IMR-90 (cell line): ENCODE data around the gene TNNI2. TPM values are rescaled to one million over a fixed set of nuclear protein-coding genes. Genes with fewer than 3 reads are reported as not detected.

Source experiments
- ATAC-seq: fragments of 200-7000 bp; cut with Tn5 transposase; 2 replicates; pipeline ENCODE4 v1.9.1; 2020; ENCODE audit warnings: low read depth, mild to moderate bottlenecking, moderate library complexity
- BruUV-seq: library from RNA; stranded (reverse); fragments of 400-500 nt; replicated peaks from 2 replicates; lab custom pipeline; 2021; lab: Mats Ljungman, UMichigan
- CTCF ChIA-PET: fragments of 300-600 bp; formaldehyde crosslinking; extraction: SDS; loops from one replicate; lab custom pipeline; 2021; ENCODE audit warnings: antibody characterized with exemption; lab: Yijun Ruan, JAX
- POLR2A ChIA-PET: fragments of 300-600 bp; sonication (Branson Sonifier 250); formaldehyde crosslinking; loops from one replicate; lab custom pipeline; 2022; ENCODE audit warnings: antibody characterized with exemption; ENCODE audit not compliant: unreplicated experiment; lab: Charles Lee
- DNase-seq: peaks from one replicate; pipeline ENCODE4 v3.0.0; 2013
- H2AFZ ChIP-seq: replicated peaks from 2 replicates; pipeline ENCODE3; 2013; ENCODE audit warnings: low read length, mild to moderate bottlenecking; ENCODE audit not compliant: poor library complexity
- H2AK5ac ChIP-seq: 2 replicates; pipeline ENCODE4 v1.6.1; 2013; ENCODE audit warnings: low read depth, low read length, inconsistent platforms
- H2AK9ac ChIP-seq: replicated peaks from 2 replicates; pipeline ENCODE3; 2013; ENCODE audit warnings: mild to moderate bottlenecking, low read depth, low read length, moderate library complexity; ENCODE audit not compliant: poor library complexity
- H2BK120ac ChIP-seq: 2 replicates; pipeline ENCODE4 v1.6.1; 2013; ENCODE audit warnings: low read depth, low read length, inconsistent platforms
- H2BK15ac ChIP-seq: 3 replicates; pipeline ENCODE4 v1.6.1; 2013; ENCODE audit warnings: low read depth, low read length, inconsistent platforms
- H2BK20ac ChIP-seq: 2 replicates; pipeline ENCODE4 v1.6.1; 2013; ENCODE audit warnings: low read depth, mild to moderate bottlenecking, inconsistent platforms, low read length, moderate library complexity
- H2BK5ac ChIP-seq: 2 replicates; pipeline ENCODE4 v1.6.1; 2013; ENCODE audit warnings: mild to moderate bottlenecking, low read depth, low read length, inconsistent platforms; ENCODE audit not compliant: poor library complexity, severe bottlenecking
- H3K14ac ChIP-seq: replicated peaks from 2 replicates; pipeline ENCODE4 v1.6.1; 2013; ENCODE audit warnings: low read depth, low read length, inconsistent platforms
- H3K18ac ChIP-seq: 2 replicates; pipeline ENCODE4 v1.6.1; 2013; ENCODE audit warnings: low read depth, low read length, control low read depth
- H3K23ac ChIP-seq: 2 replicates; pipeline ENCODE4 v1.6.1; 2013; ENCODE audit warnings: low read depth, low read length, inconsistent platforms
- H3K27ac ChIP-seq: 2 replicates; pipeline ENCODE4 v1.5.1; 2013; ENCODE audit warnings: mild to moderate bottlenecking, control low read depth, low read length; ENCODE audit not compliant: insufficient read depth
- H3K27me3 ChIP-seq: 2 replicates; pipeline ENCODE4 v1.6.1; 2013; ENCODE audit warnings: low read length; ENCODE audit not compliant: control insufficient read depth, insufficient read depth
- H3K36me3 ChIP-seq: 2 replicates; pipeline ENCODE4 v1.6.1; 2013; ENCODE audit warnings: low read length, mixed read lengths; ENCODE audit not compliant: control insufficient read depth, insufficient read depth
- H3K4ac ChIP-seq: 2 replicates; pipeline ENCODE4 v1.6.1; 2013; ENCODE audit warnings: low read depth, low read length, inconsistent platforms
- H3K4me1 ChIP-seq: 2 replicates; pipeline ENCODE4 v1.6.1; 2013; ENCODE audit warnings: low read length, mixed read lengths; ENCODE audit not compliant: control insufficient read depth, insufficient read depth
- H3K4me2 ChIP-seq: 2 replicates; pipeline ENCODE4 v1.6.1; 2013; ENCODE audit warnings: low read depth, mild to moderate bottlenecking, control low read depth, low read length, moderate library complexity
- H3K4me3 ChIP-seq: 2 replicates; pipeline ENCODE4 v1.5.1; 2013; ENCODE audit warnings: low read depth, mild to moderate bottlenecking, control low read depth, low read length, moderate library complexity; ENCODE audit not compliant: insufficient read depth
- H3K56ac ChIP-seq: 2 replicates; pipeline ENCODE4 v1.6.1; 2013; ENCODE audit warnings: low read length, inconsistent platforms; ENCODE audit not compliant: insufficient read depth; ENCODE audit errors: extremely low read depth
- H3K79me1 ChIP-seq, 2 experiments: 2 replicates each; pipeline ENCODE4 v1.6.1; 2013; ENCODE audit warnings: low read length in 2 of 2, inconsistent platforms in 1 of 2, low read depth in 1 of 2
- H3K9ac ChIP-seq: 2 replicates; pipeline ENCODE4 v1.6.1; 2013; ENCODE audit warnings: low read depth, low read length, control low read depth
- H3K9me1 ChIP-seq: 2 replicates; pipeline ENCODE4 v1.6.1; 2013; ENCODE audit warnings: low read length, inconsistent platforms; ENCODE audit not compliant: insufficient read depth
- H3K9me3 ChIP-seq: 2 replicates; pipeline ENCODE4 v1.6.1; 2013; ENCODE audit warnings: low read length; ENCODE audit not compliant: control insufficient read depth, insufficient read depth
- H4K20me1 ChIP-seq: 2 replicates; pipeline ENCODE4 v1.6.1; 2013; ENCODE audit warnings: low read length, inconsistent platforms; ENCODE audit not compliant: insufficient read depth
- H4K5ac ChIP-seq: 2 replicates; pipeline ENCODE4 v1.6.1; 2013; ENCODE audit warnings: mild to moderate bottlenecking, low read depth, low read length, control low read depth
- H4K8ac ChIP-seq, 2 experiments: 2 replicates each; pipeline ENCODE4 v1.6.1; 2013; ENCODE audit warnings: low read depth in 2 of 2, low read length in 2 of 2, control low read depth in 1 of 2, inconsistent platforms in 1 of 2
- H4K91ac ChIP-seq: 2 replicates; pipeline ENCODE4 v1.6.1; 2013; ENCODE audit warnings: low read depth, low read length, inconsistent platforms; ENCODE audit not compliant: insufficient read depth
- BHLHE40 ChIP-seq: fragments of 150-350 bp; IDR thresholded peaks from 2 replicates; pipeline ENCODE4 v1.6.1; 2016; ENCODE audit warnings: mild to moderate bottlenecking, low read depth, low read length
- CEBPB ChIP-seq: IDR thresholded peaks from 2 replicates; pipeline ENCODE4 v1.6.1; 2012; ENCODE audit warnings: low read depth, low read length, improper control_type of control experiment
- CHD1 ChIP-seq: IDR thresholded peaks from 2 replicates; pipeline ENCODE4 v1.6.1; 2012; ENCODE audit warnings: low read depth, low read length, improper control_type of control experiment
- FOS ChIP-seq: fragments of 150-350 bp; IDR thresholded peaks from 2 replicates; pipeline ENCODE4 v1.6.1; 2016; ENCODE audit warnings: low read depth, low read length
- MAFK ChIP-seq: IDR thresholded peaks from 2 replicates; pipeline ENCODE4 v1.6.1; 2012; ENCODE audit warnings: low read depth, low read length, improper control_type of control experiment
- MAZ ChIP-seq: IDR thresholded peaks from 2 replicates; pipeline ENCODE4 v1.6.1; 2012; ENCODE audit warnings: low read depth, mild to moderate bottlenecking, low read length, improper control_type of control experiment, moderate library complexity, borderline replicate concordance
- MXI1 ChIP-seq: IDR thresholded peaks from 2 replicates; pipeline ENCODE4 v1.6.1; 2012; ENCODE audit warnings: low read depth, mild to moderate bottlenecking, low read length, moderate library complexity, borderline replicate concordance
- NFE2L2 ChIP-seq: fragments of 150-350 bp; IDR thresholded peaks from 2 replicates; pipeline ENCODE4 v1.6.1; 2016; ENCODE audit warnings: low read depth, mild to moderate bottlenecking, low read length
- POLR2A ChIP-seq: IDR thresholded peaks from 2 replicates; pipeline ENCODE4 v1.6.1; 2012; ENCODE audit warnings: mild to moderate bottlenecking, low read depth, low read length
- RAD21 ChIP-seq: IDR thresholded peaks from 2 replicates; pipeline ENCODE4 v1.6.1; 2012; ENCODE audit warnings: low read length, improper control_type of control experiment
- RCOR1 ChIP-seq: IDR thresholded peaks from 2 replicates; pipeline ENCODE4 v1.6.1; 2012; ENCODE audit warnings: mild to moderate bottlenecking, low read length, improper control_type of control experiment; ENCODE audit not compliant: insufficient replicate concordance
- RFX5 ChIP-seq: IDR thresholded peaks from 2 replicates; pipeline ENCODE4 v1.8.0; 2012; ENCODE audit warnings: low read depth, mild to moderate bottlenecking, low read length, moderate library complexity
- WGBS, 2 experiments: methylation state at CpG; one replicate each; pipeline versions ENCODE4 v1.1.5 to v1.1.7; 2013; ENCODE audit warnings: missing lambda C conversion rate in 2 of 2; ENCODE audit not compliant: insufficient read length in 1 of 2; ENCODE audit errors: extremely low coverage in 2 of 2; 5-methylcytosine and 5-hydroxymethylcytosine counted together
- dilution Hi-C: fragments of 300-500 bp; cut with HindIII; formaldehyde crosslinking; loops from one replicate; pipeline ENCODE4 v1.14.3; 2018; ENCODE audit warnings: low sequenced_read_pairs; ENCODE audit not compliant: unreplicated experiment
- in situ Hi-C: fragments of 300-500 bp; cut with MboI; formaldehyde crosslinking; loops from 3 replicates; pipeline ENCODE4 v1.14.3; 2019; ENCODE audit warnings: low sequenced_read_pairs, inconsistent platforms, mixed read lengths
- intact Hi-C: fragments of 100-400 bp; cut with micrococcal nuclease; formaldehyde crosslinking; loops from 2 replicates; pipeline ENCODE4 v1.10.0; 2022
- polyA plus RNA-seq, 3 experiments: library from polyadenylated mRNA; depleted of rRNA; stranded (reverse); fragments of >200 nt; gene quantifications; 2 replicates each; pipeline ENCODE4 v1.2.3, GENCODE V29; 2012; ENCODE audit warnings: low replicate concordance in 1 of 3
- total RNA-seq: library from RNA; depleted of rRNA; stranded (reverse); fragments of >200 nt; gene quantifications from 2 replicates; pipeline ENCODE4 v1.2.3, GENCODE V29; 2012
- TF ChIP-seq, protein P1 (sequence below): fragments of 150-350 bp; IDR thresholded peaks from 2 replicates; pipeline ENCODE4 v1.6.1; 2017; ENCODE audit warnings: mild to moderate bottlenecking, antibody characterized with exemption, low read length, low read depth
- TF ChIP-seq, protein P2 (sequence below): conservative IDR thresholded peaks from 2 replicates; pipeline ENCODE4 v1.5.1; 2012; ENCODE audit warnings: mild to moderate bottlenecking, low read depth, low read length, improper control_type of control experiment

The TNNI2 gene
- total and polyA plus RNA-seq, 2 of the 4 experiments (the other 2 are of a cell fraction): not detected

DNA sequence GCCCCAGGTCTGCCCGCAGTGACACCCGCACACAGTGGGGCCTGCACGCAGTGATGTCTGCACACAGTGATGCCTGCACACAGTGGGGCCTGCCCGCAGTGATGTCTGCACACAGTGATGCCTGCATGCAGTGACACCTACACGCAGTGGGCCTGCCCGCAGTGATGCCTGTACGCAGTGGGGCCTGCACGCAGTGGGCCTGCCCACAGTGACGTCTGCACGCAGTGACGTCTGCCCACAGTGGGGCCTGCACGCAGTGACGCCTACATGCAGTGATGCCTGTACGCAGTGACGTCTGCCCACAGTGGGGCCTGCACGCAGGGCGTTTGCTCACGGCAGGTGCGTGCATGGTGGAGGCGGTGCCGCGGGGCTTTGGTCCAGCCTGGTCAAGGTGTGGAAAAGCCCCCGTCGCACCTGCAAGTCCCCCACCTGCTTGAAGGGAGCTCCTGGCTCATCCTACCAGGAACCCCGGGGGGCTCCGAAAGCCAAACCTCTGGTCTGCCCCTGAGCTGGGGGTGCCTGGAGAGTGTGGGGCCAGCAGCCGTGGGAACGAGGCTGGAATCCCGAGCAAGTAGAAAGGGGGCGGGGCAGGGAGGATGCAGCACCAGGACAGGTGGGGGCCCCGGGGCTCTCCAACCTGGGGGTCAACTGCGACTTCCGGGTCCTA is 12.9 kb upstream of the TNNI2 start:
- H2BK15ac ChIP-seq: no peak overlapping the region
- no peak overlapping the region for H2AK9ac ChIP-seq
- dilution Hi-C loops: no loop called here
- no peaks in the 10 kb centered on the region for H3K9me1 ChIP-seq
- no peak overlapping the region for H3K27ac ChIP-seq
- H3K36me3 ChIP-seq: no peaks in the 10 kb centered on the region
- H3K18ac ChIP-seq: no peak overlapping the region
- no peak overlapping the region for H3K23ac ChIP-seq
- no peaks in the 10 kb centered on the region for H3K9me3 ChIP-seq
- intact Hi-C loops: loop anchor here (5.0 kb wide), 1 partner anchor 174 kb away; no protein-coding TSS in a partner anchor
- H2BK120ac ChIP-seq: no peak overlapping the region
- peaks cover 9% of the 10 kb centered on the region; the same call in 1 of the 2 replicates for H3K27me3 ChIP-seq
- H4K20me1 ChIP-seq: no peaks in the 10 kb centered on the region
- ATAC-seq (no peak), DNase-seq (no peak)
- no peak overlapping the region for H3K9ac ChIP-seq
- H3K4me3 ChIP-seq: no peak overlapping the region
- ChIA-PET POLR2A (no interaction called here), CTCF (no interaction called here)
- no peak overlapping the region for H2AK5ac ChIP-seq
- BruUV-seq: no TSS peak
- H3K56ac ChIP-seq: no peak overlapping the region
- H2BK5ac ChIP-seq: no peak overlapping the region
- 88% methylated on average over 20 of the region's 33 CpGs; no CpG with 5 or more reads in 1 of the 2 experiments for WGBS, 2 experiments
- H3K4me2 ChIP-seq: no peak overlapping the region
- no peak overlapping the region for H2BK20ac ChIP-seq
- no peak overlapping the region for H4K91ac ChIP-seq
- in situ Hi-C loops: no loop called here
- H3K4me1 ChIP-seq: peaks cover 15% of the 10 kb centered on the region
- no peak overlapping the region for H3K14ac ChIP-seq
- H3K79me1 ChIP-seq: no peaks in the 10 kb centered on the region
- no peak overlapping the region for H4K5ac ChIP-seq
- TF ChIP-seq MXI1: no peak
- TF ChIP-seq RFX5: no peak
- TF ChIP-seq, protein P1, sequence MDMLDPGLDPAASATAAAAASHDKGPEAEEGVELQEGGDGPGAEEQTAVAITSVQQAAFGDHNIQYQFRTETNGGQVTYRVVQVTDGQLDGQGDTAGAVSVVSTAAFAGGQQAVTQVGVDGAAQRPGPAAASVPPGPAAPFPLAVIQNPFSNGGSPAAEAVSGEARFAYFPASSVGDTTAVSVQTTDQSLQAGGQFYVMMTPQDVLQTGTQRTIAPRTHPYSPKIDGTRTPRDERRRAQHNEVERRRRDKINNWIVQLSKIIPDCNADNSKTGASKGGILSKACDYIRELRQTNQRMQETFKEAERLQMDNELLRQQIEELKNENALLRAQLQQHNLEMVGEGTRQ: no peak
- no peak for TF ChIP-seq MAFK
- no peak for TF ChIP-seq CEBPB
- TF ChIP-seq FOS: no peak
- no peak for TF ChIP-seq RCOR1
- no peak for TF ChIP-seq MAZ
- no peak for TF ChIP-seq BHLHE40
- TF ChIP-seq RAD21: no peak
- TF ChIP-seq NFE2L2: no peak
- no peak for TF ChIP-seq POLR2A
- TF ChIP-seq, protein P2, sequence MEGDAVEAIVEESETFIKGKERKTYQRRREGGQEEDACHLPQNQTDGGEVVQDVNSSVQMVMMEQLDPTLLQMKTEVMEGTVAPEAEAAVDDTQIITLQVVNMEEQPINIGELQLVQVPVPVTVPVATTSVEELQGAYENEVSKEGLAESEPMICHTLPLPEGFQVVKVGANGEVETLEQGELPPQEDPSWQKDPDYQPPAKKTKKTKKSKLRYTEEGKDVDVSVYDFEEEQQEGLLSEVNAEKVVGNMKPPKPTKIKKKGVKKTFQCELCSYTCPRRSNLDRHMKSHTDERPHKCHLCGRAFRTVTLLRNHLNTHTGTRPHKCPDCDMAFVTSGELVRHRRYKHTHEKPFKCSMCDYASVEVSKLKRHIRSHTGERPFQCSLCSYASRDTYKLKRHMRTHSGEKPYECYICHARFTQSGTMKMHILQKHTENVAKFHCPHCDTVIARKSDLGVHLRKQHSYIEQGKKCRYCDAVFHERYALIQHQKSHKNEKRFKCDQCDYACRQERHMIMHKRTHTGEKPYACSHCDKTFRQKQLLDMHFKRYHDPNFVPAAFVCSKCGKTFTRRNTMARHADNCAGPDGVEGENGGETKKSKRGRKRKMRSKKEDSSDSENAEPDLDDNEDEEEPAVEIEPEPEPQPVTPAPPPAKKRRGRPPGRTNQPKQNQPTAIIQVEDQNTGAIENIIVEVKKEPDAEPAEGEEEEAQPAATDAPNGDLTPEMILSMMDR: no peak
- no peak for TF ChIP-seq CHD1
- peak overlapping the region; percentile 55 for H2AFZ ChIP-seq
- H3K4ac ChIP-seq: no peak overlapping the region
- no peak overlapping the region for H4K8ac ChIP-seq
